Pulmonary artery endothelial cell (primary cell): ENCODE measurements around the gene NFKBIE. TPM values are rescaled to one million over a fixed set of nuclear protein-coding genes. Genes with fewer than 3 reads are reported as not detected.

Experiments used
- total RNA-seq: library from RNA; depleted of rRNA; stranded (reverse); fragments of >200 nt; gene quantifications from 2 replicates; pipeline ENCODE4 v1.2.3, GENCODE V29; 2014

Gene NFKBIE
- total RNA-seq, 1 donor from 2014 or later = 9.6 TPM

Other genes with a start within 250 kb of the NFKBIE start
- gene MRPL14, start 138.1 kb downstream of the NFKBIE start, total RNA-seq = 60.5 and 70.8 TPM in 2 replicates
- gene TMEM63B, start 138.0 kb downstream of the NFKBIE start, total RNA-seq = 14.0 and 21.8 TPM in 2 replicates
- gene CAPN11, start 106.7 kb downstream of the NFKBIE start, total RNA-seq = 0.67 and 2.7 TPM in 2 replicates
- 0.13 TPM in 1 of 2 replicates, not detected in the other for gene MYMX, start 48.6 kb downstream of the NFKBIE start, total RNA-seq
- gene SLC29A1, start 42.0 kb downstream of the NFKBIE start, total RNA-seq = 72.0 and 88.4 TPM in 2 replicates
- 779 and 1,245 TPM in 2 replicates for gene HSP90AB1, start 18.4 kb downstream of the NFKBIE start, total RNA-seq
- gene SLC35B2, start 8.0 kb downstream of the NFKBIE start, total RNA-seq = 43.8 and 57.0 TPM in 2 replicates
- gene TMEM151B, start 4.9 kb upstream of the NFKBIE start, total RNA-seq = 0.07 and 0.11 TPM in 2 replicates
- 17.3 and 27.0 TPM in 2 replicates for gene AARS2, start 47.8 kb upstream of the NFKBIE start, total RNA-seq
- not detected in 2 replicates for gene SPATS1, start 77.1 kb upstream of the NFKBIE start, total RNA-seq
- 21.1 and 28.5 TPM in 2 replicates for gene CDC5L, start 122.2 kb upstream of the NFKBIE start, total RNA-seq